ENCODE data around the gene ADK. TPM values are rescaled to one million over a fixed set of nuclear protein-coding genes. Genes with fewer than 3 reads are reported as not detected.
"Not testable (repeated sequence)": the region's sequence is repeated elsewhere in the genome, so short reads cannot be mapped to it uniquely, and the experiment has no call there.

Gene ADK
- total RNA-seq, 2 donors from 2014 or later = 14.4 to 24.3 TPM

- no peak for TF ChIP-seq CTCF (IDR thresholded peaks at IDR 0.05)
- H3K4me3 ChIP-seq = no peak overlapping the region
- DNase-seq (ENCODE audit: low spot score) (no peak), ATAC-seq (ENCODE audit: insufficient number of reproducible peaks, low FRiP score, low read depth) (no peak)
- H3K27ac ChIP-seq = no peak overlapping the region
- H3K4me1 ChIP-seq (ENCODE audit: control insufficient read depth in 1 of 2, low read depth in 2 of 2) = no peaks in the 10 kb centered on the region
- H3K27me3 ChIP-seq (replicated peaks; ENCODE audit: insufficient read depth) = no peaks in the 10 kb centered on the region
- no peaks in the 10 kb centered on the region for H3K36me3 ChIP-seq
- no peaks in the 10 kb centered on the region for H3K9me3 ChIP-seq
Measured at GRCh38 chr10:74557098-74557497, 406.1 kb downstream of the ADK start.

- Histone ChIP-seq H3K4me3 (no peak overlapping the region), H3K27ac (no peak overlapping the region), H3K4me1 (ENCODE audit: control insufficient read depth in 1 of 2, low read depth in 2 of 2) (no peaks in the 10 kb centered on the region), H3K27me3 (replicated peaks; ENCODE audit: insufficient read depth) (no peaks in the 10 kb centered on the region), H3K36me3 (no peaks in the 10 kb centered on the region), H3K9me3 (no peaks in the 10 kb centered on the region)
- TF ChIP-seq CTCF (IDR thresholded peaks at IDR 0.05) = no peak
- DNase-seq (ENCODE audit: low spot score) (no peak), ATAC-seq (ENCODE audit: insufficient number of reproducible peaks, low FRiP score, low read depth) (no peak)
Measured at GRCh38 chr10:74558403-74558802, 407.4 kb downstream of the ADK start.

- ATAC-seq (ENCODE audit: insufficient number of reproducible peaks, low FRiP score, low read depth) = no peak
- Histone ChIP-seq H3K4me3 (no peak overlapping the region), H3K36me3 (no peaks in the 10 kb centered on the region), H3K27ac (no peak overlapping the region), H3K4me1 (ENCODE audit: control insufficient read depth in 1 of 2, low read depth in 2 of 2) (no peaks in the 10 kb centered on the region), H3K9me3 (no peaks in the 10 kb centered on the region), H3K27me3 (replicated peaks; ENCODE audit: insufficient read depth) (no peaks in the 10 kb centered on the region)
- no peak for TF ChIP-seq CTCF (IDR thresholded peaks at IDR 0.05)
- DNase-seq (ENCODE audit: low spot score) = no peak
Measured at GRCh38 chr10:74558897-74559296, 407.9 kb downstream of the ADK start.

GRCh38 chr10:74568896-74569295 is 417.9 kb downstream of the ADK start:
- not testable (repeated sequence) for ATAC-seq (ENCODE audit: insufficient number of reproducible peaks, low FRiP score, low read depth); H3K4me3 ChIP-seq; DNase-seq (ENCODE audit: low spot score); H3K36me3 ChIP-seq; H3K27ac ChIP-seq; H3K9me3 ChIP-seq; H3K27me3 ChIP-seq (replicated peaks; ENCODE audit: insufficient read depth); H3K4me1 ChIP-seq (ENCODE audit: control insufficient read depth in 1 of 2, low read depth in 2 of 2)

- H3K4me3 ChIP-seq; ATAC-seq (ENCODE audit: insufficient number of reproducible peaks, low FRiP score, low read depth); H3K36me3 ChIP-seq; H3K27ac ChIP-seq; DNase-seq (ENCODE audit: low spot score); H3K9me3 ChIP-seq; H3K27me3 ChIP-seq (replicated peaks; ENCODE audit: insufficient read depth); H3K4me1 ChIP-seq (ENCODE audit: control insufficient read depth in 1 of 2, low read depth in 2 of 2): not testable (repeated sequence)
Measured at GRCh38 chr10:74573497-74573896, 422.5 kb downstream of the ADK start.

GRCh38 chr10:74575191-74575720 is 424.2 kb downstream of the ADK start:
- Histone ChIP-seq H3K4me1 (ENCODE audit: control insufficient read depth in 1 of 2, low read depth in 2 of 2) (no peaks in the 10 kb centered on the region), H3K36me3 (no peaks in the 10 kb centered on the region), H3K27ac (no peak overlapping the region), H3K4me3 (no peak overlapping the region), H3K27me3 (replicated peaks; ENCODE audit: insufficient read depth) (no peaks in the 10 kb centered on the region), H3K9me3 (no peaks in the 10 kb centered on the region)
- DNase-seq (ENCODE audit: low spot score) = no peak
- no peak for ATAC-seq (ENCODE audit: insufficient number of reproducible peaks, low FRiP score, low read depth)
- no peak for TF ChIP-seq CTCF (IDR thresholded peaks at IDR 0.05)

Data from thoracic aorta (tissue), 2 donors.